Left ventricle myocardium superior (tissue), 1 donor: ENCODE measurements around the gene MAVS. TPM values are rescaled to one million over a fixed set of nuclear protein-coding genes. Genes with fewer than 3 reads are reported as not detected.
A peak's percentile ranks its signal among the peaks of the same experiment; 100 is the strongest.
"Not testable (repeated sequence)": the region's sequence is repeated elsewhere in the genome, so short reads cannot be mapped to it uniquely, and the experiment has no call there.

ENCODE experiments used
- ATAC-seq: fragments of 200-7000 bp; cut with Tn5 transposase; one replicate; pipeline ENCODE4 v1.9.1; 2020; ENCODE audit warnings: mild to moderate bottlenecking, moderate library complexity
- DNase-seq: peaks from one replicate; pipeline ENCODE4 v3.0.0-alpha.2; 2020
- intact Hi-C: fragments of 100-400 bp; cut with micrococcal nuclease; formaldehyde crosslinking; loops from one replicate; pipeline ENCODE4 v1.11.0; 2022
- total RNA-seq: library from RNA; stranded (reverse); fragmentation: NEBNext Ultra II Directional; extraction: Animal tissue kit (Norgen Biotek cat#: 25700); gene quantifications from one replicate; pipeline ENCODE4 v1.2.1, GENCODE V29; 2021
- donor health status: DM: no; HTN: yes; CAD: no; lungs with severe emphysema.

The MAVS gene
- total RNA-seq, 1 donor from 2014 or later, result 34.8 TPM

GRCh38 chr20:3898181-3898580 lies 51.5 kb downstream of the MAVS start:
- not testable (repeated sequence) for ATAC-seq, DNase-seq
- intact Hi-C loops, result loop anchor here (10.0 kb wide), 1 partner anchor 167 kb away; no protein-coding TSS in a partner anchor

- DNase-seq, result no peak
- intact Hi-C loops, result loop anchor here (10.0 kb wide), 1 partner anchor 166 kb away; no protein-coding TSS in a partner anchor
- no peak for ATAC-seq
These were observed 52.0 kb downstream of the MAVS start for GRCh38 chr20:3898639-3899038.

GRCh38 chr20:3900187-3900604 lies 53.6 kb downstream of the MAVS start:
- intact Hi-C loops, result no loop called here
- ATAC-seq, result peak; percentile 11
- no peak for DNase-seq

- DNase-seq (no peak), ATAC-seq (peak; percentile 25)
- intact Hi-C loops, result no loop called here
These were observed 54.5 kb downstream of the MAVS start for GRCh38 chr20:3901028-3901705.

- ATAC-seq (no peak), DNase-seq (no peak)
- intact Hi-C loops, result no loop called here
These were observed 55.2 kb downstream of the MAVS start for GRCh38 chr20:3901706-3902440.

GRCh38 chr20:3902446-3902845 lies 55.8 kb downstream of the MAVS start:
- intact Hi-C loops, result no loop called here
- DNase-seq (no peak), ATAC-seq (no peak)

- ATAC-seq (no peak), DNase-seq (no peak)
- intact Hi-C loops, result no loop called here
These were observed 57.6 kb downstream of the MAVS start for GRCh38 chr20:3904224-3904623.

- DNase-seq (no peak), ATAC-seq (no peak)
- intact Hi-C loops, result no loop called here
These were observed 58.2 kb downstream of the MAVS start for GRCh38 chr20:3904857-3905256.

GRCh38 chr20:3906744-3907721 lies 60.4 kb downstream of the MAVS start:
- DNase-seq, intact Hi-C loops, ATAC-seq: not testable (repeated sequence)

- intact Hi-C loops, result no loop called here
- DNase-seq, result peak; percentile 81
- peak; percentile 92 for ATAC-seq
These were observed 62.0 kb downstream of the MAVS start for GRCh38 chr20:3908667-3909066.

GRCh38 chr20:3909952-3910366 lies 63.3 kb downstream of the MAVS start:
- intact Hi-C loops, result no loop called here
- ATAC-seq (no peak), DNase-seq (no peak)

- ATAC-seq (no peak), DNase-seq (no peak)
- intact Hi-C loops, result no loop called here
These were observed 64.2 kb downstream of the MAVS start for GRCh38 chr20:3910853-3911252.

- intact Hi-C loops, result no loop called here
- no peak for DNase-seq
- peak; percentile 66 for ATAC-seq
These were observed 65.3 kb downstream of the MAVS start for GRCh38 chr20:3911956-3912355.

- ATAC-seq (no peak), DNase-seq (no peak)
- intact Hi-C loops, result no loop called here
These were observed 67.8 kb downstream of the MAVS start for GRCh38 chr20:3914446-3914845.

GRCh38 chr20:3915691-3916090 lies 69.1 kb downstream of the MAVS start:
- no peak for DNase-seq
- intact Hi-C loops, result no loop called here
- ATAC-seq, result no peak

- ATAC-seq, result no peak
- intact Hi-C loops, result no loop called here
These were observed 69.7 kb downstream of the MAVS start for GRCh38 chr20:3916364-3916763.

GRCh38 chr20:3919352-3919751 lies 72.7 kb downstream of the MAVS start:
- DNase-seq, result no peak
- intact Hi-C loops, result no loop called here
- ATAC-seq, result no peak

More at GRCh38 chr20:3916364-3916763, 69.7 kb downstream of the MAVS start:
- no peak for DNase-seq

GRCh38 chr20:3922223-3922982 lies 75.8 kb downstream of the MAVS start:
- ATAC-seq (no peak), DNase-seq (no peak)
- intact Hi-C loops, result no loop called here

GRCh38 chr20:3922983-3923339 lies 76.3 kb downstream of the MAVS start:
- no peak for DNase-seq
- no peak for ATAC-seq
- intact Hi-C loops, result no loop called here
